HG02870 (cell line): ENCODE results near the gene NCOA3.

ENCODE experiments used
- ATAC-seq: cut with Tn5 transposase; IDR thresholded peaks from one replicate; pipeline ENCODE4 v1.9.1; 2021; ENCODE audit warnings: mild to moderate bottlenecking, moderate library complexity; ENCODE audit not compliant: unreplicated experiment

The NCOA3 gene

GRCh38 chr20:47623206-47623605, 121.5 kb downstream of the NCOA3 start:
- no peak for ATAC-seq

- ATAC-seq = no peak
These were observed 125.9 kb downstream of the NCOA3 start for GRCh38 chr20:47627540-47627939.

GRCh38 chr20:47629907-47630306, 128.2 kb downstream of the NCOA3 start:
- ATAC-seq = no peak

- ATAC-seq = no peak
These were observed 129.4 kb downstream of the NCOA3 start for GRCh38 chr20:47631078-47631477.

- no peak for ATAC-seq
These were observed 133.6 kb downstream of the NCOA3 start for GRCh38 chr20:47635256-47635655.

- no peak for ATAC-seq
These were observed 137.2 kb downstream of the NCOA3 start for GRCh38 chr20:47638851-47639250.

- no peak for ATAC-seq
These were observed 140.4 kb downstream of the NCOA3 start for GRCh38 chr20:47642118-47642517.

GRCh38 chr20:47642624-47643023, 140.9 kb downstream of the NCOA3 start:
- ATAC-seq = no peak

- ATAC-seq = no peak
These were observed 143.9 kb downstream of the NCOA3 start for GRCh38 chr20:47645632-47646031.

- ATAC-seq = no peak
These were observed 146.3 kb downstream of the NCOA3 start for GRCh38 chr20:47647994-47648393.

- no peak for ATAC-seq
These were observed 147.3 kb downstream of the NCOA3 start for GRCh38 chr20:47648943-47649342.

- ATAC-seq = no peak
These were observed 150.6 kb downstream of the NCOA3 start for GRCh38 chr20:47652301-47652700.

- no peak for ATAC-seq
These were observed 151.1 kb downstream of the NCOA3 start for GRCh38 chr20:47652794-47653193.

- no peak for ATAC-seq
These were observed 152.2 kb downstream of the NCOA3 start for GRCh38 chr20:47653869-47654268.

GRCh38 chr20:47654370-47654769, 152.7 kb downstream of the NCOA3 start:
- ATAC-seq = no peak

- no peak for ATAC-seq
These were observed 153.9 kb downstream of the NCOA3 start for GRCh38 chr20:47655635-47656034.

- no peak for ATAC-seq
These were observed 154.6 kb downstream of the NCOA3 start for GRCh38 chr20:47656318-47656717.

GRCh38 chr20:47659904-47660601, 158.4 kb downstream of the NCOA3 start:
- ATAC-seq = no peak

- no peak for ATAC-seq
These were observed 158.9 kb downstream of the NCOA3 start for GRCh38 chr20:47660602-47660905.

GRCh38 chr20:47660983-47661700, 159.5 kb downstream of the NCOA3 start:
- no peak for ATAC-seq

- no peak for ATAC-seq
These were observed 160.0 kb downstream of the NCOA3 start for GRCh38 chr20:47661714-47662113.

- no peak for ATAC-seq
These were observed 161.0 kb downstream of the NCOA3 start for GRCh38 chr20:47662483-47663353.
